ENCODE results near the gene WNK4.

Gene WNK4

DNA sequence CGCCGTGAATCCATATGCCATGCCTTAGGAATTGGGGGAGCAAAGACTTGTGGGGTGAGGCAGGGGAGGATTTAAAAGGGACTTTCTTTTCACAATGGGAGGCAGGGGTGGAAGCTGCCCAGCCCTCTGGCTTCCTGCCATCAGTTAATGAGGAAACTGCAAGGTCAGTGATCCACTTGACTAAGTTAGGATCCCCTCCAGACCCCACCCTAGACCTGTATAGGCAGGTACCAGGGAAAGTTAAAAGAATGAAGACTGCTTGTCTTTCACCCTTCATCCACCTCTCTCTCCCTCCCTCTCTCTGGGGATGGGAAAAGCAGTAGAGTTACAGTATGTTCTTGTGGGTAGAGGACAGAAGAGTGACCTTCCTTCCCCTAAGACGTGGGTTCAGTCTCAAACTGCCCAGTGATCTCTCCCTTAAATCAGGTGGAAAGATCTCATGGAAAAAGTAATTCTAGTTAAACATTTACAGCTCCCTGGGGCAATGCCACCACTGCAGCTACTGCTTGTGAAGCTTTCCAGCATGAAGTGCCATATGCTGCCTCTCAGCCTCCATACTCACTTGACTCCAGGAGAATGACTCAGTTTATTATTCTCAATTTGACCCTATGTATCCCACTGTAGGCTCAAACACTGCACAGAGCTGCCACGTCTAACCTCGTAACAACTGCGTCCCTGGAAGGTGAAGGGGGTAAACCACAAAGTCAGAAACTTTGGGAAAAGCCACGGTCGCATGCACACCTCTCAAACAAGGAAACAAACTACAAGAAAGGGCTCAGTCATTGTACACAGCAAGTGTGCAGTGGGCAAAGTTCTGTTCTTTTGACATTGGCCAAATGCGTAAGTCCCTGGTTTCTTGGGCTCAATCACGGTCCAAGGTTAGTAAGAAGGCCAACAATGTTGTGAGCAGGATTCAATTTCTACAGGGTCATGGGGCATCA lies 16.9 kb downstream of the WNK4 start:
- TF ChIP-seq SPI1 (IDR thresholded peaks at IDR 0.05; ENCODE audit: borderline replicate concordance, low read depth) (no peak), GABPA (IDR thresholded peaks at IDR 0.05; ENCODE audit: low read depth) (no peak), POLR2AphosphoS5 (IDR thresholded peaks at IDR 0.05; ENCODE audit: low read depth) (no peak)
- TF ChIP-seq, protein P1, sequence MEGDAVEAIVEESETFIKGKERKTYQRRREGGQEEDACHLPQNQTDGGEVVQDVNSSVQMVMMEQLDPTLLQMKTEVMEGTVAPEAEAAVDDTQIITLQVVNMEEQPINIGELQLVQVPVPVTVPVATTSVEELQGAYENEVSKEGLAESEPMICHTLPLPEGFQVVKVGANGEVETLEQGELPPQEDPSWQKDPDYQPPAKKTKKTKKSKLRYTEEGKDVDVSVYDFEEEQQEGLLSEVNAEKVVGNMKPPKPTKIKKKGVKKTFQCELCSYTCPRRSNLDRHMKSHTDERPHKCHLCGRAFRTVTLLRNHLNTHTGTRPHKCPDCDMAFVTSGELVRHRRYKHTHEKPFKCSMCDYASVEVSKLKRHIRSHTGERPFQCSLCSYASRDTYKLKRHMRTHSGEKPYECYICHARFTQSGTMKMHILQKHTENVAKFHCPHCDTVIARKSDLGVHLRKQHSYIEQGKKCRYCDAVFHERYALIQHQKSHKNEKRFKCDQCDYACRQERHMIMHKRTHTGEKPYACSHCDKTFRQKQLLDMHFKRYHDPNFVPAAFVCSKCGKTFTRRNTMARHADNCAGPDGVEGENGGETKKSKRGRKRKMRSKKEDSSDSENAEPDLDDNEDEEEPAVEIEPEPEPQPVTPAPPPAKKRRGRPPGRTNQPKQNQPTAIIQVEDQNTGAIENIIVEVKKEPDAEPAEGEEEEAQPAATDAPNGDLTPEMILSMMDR (IDR thresholded peaks at IDR 0.05; ENCODE audit: insufficient read depth, low read length): no peak
- TF ChIP-seq, protein P2, sequence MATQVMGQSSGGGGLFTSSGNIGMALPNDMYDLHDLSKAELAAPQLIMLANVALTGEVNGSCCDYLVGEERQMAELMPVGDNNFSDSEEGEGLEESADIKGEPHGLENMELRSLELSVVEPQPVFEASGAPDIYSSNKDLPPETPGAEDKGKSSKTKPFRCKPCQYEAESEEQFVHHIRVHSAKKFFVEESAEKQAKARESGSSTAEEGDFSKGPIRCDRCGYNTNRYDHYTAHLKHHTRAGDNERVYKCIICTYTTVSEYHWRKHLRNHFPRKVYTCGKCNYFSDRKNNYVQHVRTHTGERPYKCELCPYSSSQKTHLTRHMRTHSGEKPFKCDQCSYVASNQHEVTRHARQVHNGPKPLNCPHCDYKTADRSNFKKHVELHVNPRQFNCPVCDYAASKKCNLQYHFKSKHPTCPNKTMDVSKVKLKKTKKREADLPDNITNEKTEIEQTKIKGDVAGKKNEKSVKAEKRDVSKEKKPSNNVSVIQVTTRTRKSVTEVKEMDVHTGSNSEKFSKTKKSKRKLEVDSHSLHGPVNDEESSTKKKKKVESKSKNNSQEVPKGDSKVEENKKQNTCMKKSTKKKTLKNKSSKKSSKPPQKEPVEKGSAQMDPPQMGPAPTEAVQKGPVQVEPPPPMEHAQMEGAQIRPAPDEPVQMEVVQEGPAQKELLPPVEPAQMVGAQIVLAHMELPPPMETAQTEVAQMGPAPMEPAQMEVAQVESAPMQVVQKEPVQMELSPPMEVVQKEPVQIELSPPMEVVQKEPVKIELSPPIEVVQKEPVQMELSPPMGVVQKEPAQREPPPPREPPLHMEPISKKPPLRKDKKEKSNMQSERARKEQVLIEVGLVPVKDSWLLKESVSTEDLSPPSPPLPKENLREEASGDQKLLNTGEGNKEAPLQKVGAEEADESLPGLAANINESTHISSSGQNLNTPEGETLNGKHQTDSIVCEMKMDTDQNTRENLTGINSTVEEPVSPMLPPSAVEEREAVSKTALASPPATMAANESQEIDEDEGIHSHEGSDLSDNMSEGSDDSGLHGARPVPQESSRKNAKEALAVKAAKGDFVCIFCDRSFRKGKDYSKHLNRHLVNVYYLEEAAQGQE (IDR thresholded peaks at IDR 0.05; ENCODE audit: insufficient replicate concordance, low read depth): no peak
- no peak for DNase-seq (ENCODE audit: low read depth in 1 of 2, low spot score in 1 of 2)
- Histone ChIP-seq H3K27me3 (ENCODE audit: insufficient read depth, poor library complexity, severe bottlenecking) (no peaks in the 10 kb centered on the region), H3K27ac (replicated peaks) (no peak overlapping the region), H3K4me3 (replicated peaks; ENCODE audit: insufficient read depth, low read length) (peak overlapping the region; percentile 96)

DNA sequence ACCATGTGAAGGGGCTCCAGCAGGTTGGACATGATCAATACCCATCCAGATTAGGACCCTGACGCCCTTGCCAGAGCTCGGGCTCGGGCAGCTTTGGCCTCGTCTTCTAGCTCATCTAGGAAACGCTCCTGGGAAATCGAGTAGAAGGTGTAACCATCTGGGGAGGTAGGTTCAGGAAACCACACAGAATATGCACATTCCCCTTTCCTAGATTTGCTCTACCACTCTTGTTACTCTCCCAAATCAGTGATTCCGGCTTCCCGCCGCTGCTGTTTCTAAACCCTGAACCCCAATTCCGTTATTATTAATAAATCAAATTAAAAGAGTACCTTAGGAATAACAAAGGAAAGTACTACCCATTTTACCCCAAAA lies 17.6 kb downstream of the WNK4 start:
- TF ChIP-seq POLR2AphosphoS5 (IDR thresholded peaks at IDR 0.05; ENCODE audit: low read depth) (no peak), SPI1 (IDR thresholded peaks at IDR 0.05; ENCODE audit: borderline replicate concordance, low read depth) (no peak), GABPA (IDR thresholded peaks at IDR 0.05; ENCODE audit: low read depth) (no peak)
- TF ChIP-seq, protein P2 (IDR thresholded peaks at IDR 0.05; ENCODE audit: insufficient replicate concordance, low read depth): no peak
- TF ChIP-seq, protein P1 (IDR thresholded peaks at IDR 0.05; ENCODE audit: insufficient read depth, low read length): no peak
- DNase-seq (ENCODE audit: low read depth in 1 of 2, low spot score in 1 of 2): no peak
- peak overlapping the region; percentile 60 for H3K27ac ChIP-seq (replicated peaks)

DNA sequence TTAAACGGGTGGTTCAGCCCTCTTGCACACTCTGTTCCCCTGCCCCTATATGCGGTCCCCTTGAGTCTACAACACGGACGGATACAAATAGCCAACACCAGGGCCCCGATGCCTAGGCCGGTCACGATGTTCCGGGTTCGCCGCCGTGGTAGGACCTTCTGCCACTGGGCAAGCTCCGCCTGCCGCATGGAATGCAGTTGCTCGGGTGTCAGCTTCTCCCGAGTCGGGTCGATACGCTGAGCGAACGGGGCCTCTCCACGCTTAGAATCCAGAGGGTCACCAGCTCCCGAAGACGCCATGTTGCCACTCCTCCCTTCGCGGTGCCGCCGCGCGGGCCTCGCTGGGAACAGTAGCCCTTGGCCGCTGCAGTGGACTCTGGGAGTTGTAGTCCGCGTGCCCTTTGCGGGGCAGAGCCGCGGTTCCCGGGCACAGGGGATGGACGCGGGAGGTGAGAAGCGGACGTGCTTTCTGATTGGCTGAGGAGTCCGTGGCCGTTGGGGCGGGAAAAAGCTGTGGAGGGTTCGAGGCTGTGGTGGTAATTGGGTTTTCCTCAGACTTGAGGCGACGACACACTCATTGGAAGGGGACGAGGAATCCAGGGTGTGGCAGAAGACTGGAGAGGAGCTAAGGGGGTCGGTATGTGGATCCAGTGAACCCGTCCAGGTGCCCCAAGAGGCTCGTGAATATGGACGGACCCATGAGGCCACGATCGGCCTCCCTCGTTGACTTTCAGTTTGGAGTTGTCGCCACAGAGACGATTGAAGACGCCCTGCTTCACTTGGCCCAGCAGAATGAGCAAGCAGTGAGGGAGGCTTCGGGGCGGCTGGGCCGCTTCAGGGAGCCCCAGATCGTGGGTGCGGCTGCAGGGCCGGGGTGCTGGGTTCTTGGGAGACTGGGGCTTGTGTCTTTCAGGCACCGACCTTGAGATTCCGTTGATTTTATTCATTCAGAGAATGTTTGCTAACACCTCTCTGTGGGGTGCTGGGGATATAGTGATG lies 18.3 kb downstream of the WNK4 start, which contains the start of the genes CNTD1 and COA3:
Gene CNTD1 (plus strand): TSS at position 479 of the 998 bp plus-strand sequence. CDS start 207 bp downstream, at position 686.
Gene COA3 (minus strand): TSS at position 322 of the 998 bp plus-strand sequence. CDS start 23 bp downstream, at position 299.
- peak within 1 kb of the TSS; percentile 60 for H3K27ac ChIP-seq (replicated peaks)
- DNase-seq (ENCODE audit: low read depth in 1 of 2, low spot score in 1 of 2): peak; percentile 62 to 90
- no peaks in the 10 kb centered on the region for H3K27me3 ChIP-seq (ENCODE audit: insufficient read depth, poor library complexity, severe bottlenecking)
- H3K4me3 ChIP-seq (replicated peaks; ENCODE audit: insufficient read depth, low read length): peak within 1 kb of the TSS; percentile 96
- TF ChIP-seq POLR2AphosphoS5 (IDR thresholded peaks at IDR 0.05; ENCODE audit: low read depth): peak; percentile 25; the same call in 1 of the 2 replicates
- TF ChIP-seq GABPA (IDR thresholded peaks at IDR 0.05; ENCODE audit: low read depth): no peak
- no peak for TF ChIP-seq SPI1 (IDR thresholded peaks at IDR 0.05; ENCODE audit: borderline replicate concordance, low read depth)
- TF ChIP-seq, protein P1 (IDR thresholded peaks at IDR 0.05; ENCODE audit: insufficient read depth, low read length): no peak
- TF ChIP-seq, protein P2 (IDR thresholded peaks at IDR 0.05; ENCODE audit: insufficient replicate concordance, low read depth): no peak

More for the DNA sequence above, 17.6 kb downstream of the WNK4 start:
- H3K27me3 ChIP-seq (ENCODE audit: insufficient read depth, poor library complexity, severe bottlenecking): no peaks in the 10 kb centered on the region
- peak overlapping the region; percentile 96 for H3K4me3 ChIP-seq (replicated peaks; ENCODE audit: insufficient read depth, low read length)
